Fibroblast of the aortic adventitia (primary cell): ENCODE results near the gene HMX1. TPM values are rescaled to one million over a fixed set of nuclear protein-coding genes. Genes with fewer than 3 reads are reported as not detected.

Source experiments
- DNase-seq: peaks from one replicate; pipeline ENCODE4 v3.0.0-alpha.2; 2010; ENCODE audit warnings: low read depth
- H3K4me3 ChIP-seq: 2 replicates; pipeline ENCODE4 v1.5.1; 2011; ENCODE audit warnings: low read depth, mild to moderate bottlenecking, control low read depth, low read length, moderate library complexity
- CTCF ChIP-seq: IDR thresholded peaks from 2 replicates; pipeline ENCODE4 v1.5.1; 2011; ENCODE audit warnings: mild to moderate bottlenecking, low read length, control low read depth, inconsistent platforms; ENCODE audit not compliant: insufficient read depth
- total RNA-seq: library from RNA; depleted of rRNA; stranded (reverse); fragments of >200 nt; gene quantifications from 2 replicates; pipeline ENCODE4 v1.2.3, GENCODE V29; 2012; ENCODE audit warnings: low replicate concordance

The HMX1 gene
- total RNA-seq, 1 donor: not detected

DNA sequence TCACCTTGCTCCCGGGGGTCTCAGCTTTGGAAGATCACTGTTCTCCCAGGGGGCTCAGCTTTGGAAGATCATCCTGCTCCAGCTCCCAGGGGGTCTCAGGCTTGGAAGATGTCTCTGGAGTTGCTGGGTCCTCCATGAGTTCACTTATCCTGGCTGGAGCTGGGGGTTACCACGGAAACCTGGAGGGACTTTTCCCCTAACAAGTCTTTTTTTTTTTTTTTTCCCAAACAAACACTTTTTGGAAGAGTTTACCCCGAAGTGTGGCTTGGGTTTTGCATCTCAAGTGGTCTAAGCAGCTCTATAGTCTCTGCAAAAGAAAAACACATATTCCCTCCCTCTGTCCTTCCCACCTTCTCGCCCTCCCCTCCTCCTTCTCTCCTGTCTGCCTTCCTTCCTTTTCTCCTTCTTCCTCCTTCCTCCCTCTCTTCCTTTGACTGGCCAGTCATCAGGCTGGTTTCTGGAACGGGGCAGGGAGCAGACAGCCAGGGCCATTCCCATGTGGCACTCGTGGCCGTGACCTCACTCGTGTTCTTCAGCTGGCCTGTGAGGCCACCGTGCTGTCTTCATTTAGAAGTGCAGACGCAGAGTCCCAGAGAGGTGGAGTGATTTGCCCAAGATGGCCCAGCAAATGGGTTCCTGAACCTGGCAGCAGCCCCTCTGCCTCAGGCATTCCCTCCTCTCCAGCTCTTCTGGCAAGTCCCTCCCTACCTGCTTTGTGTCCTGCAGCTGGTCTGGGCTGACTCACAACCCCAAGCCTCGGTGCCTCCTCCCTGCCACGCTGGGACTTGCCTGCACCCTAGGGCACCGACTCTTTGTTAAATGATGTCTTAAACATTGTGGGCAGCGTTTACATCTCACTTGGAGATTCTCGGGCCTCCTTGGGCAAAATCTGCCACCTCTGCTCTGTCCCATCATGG lies 25.9 kb upstream of the HMX1 start:
- no peak for DNase-seq
- no peak overlapping the region for H3K4me3 ChIP-seq
- TF ChIP-seq CTCF: no peak

DNA sequence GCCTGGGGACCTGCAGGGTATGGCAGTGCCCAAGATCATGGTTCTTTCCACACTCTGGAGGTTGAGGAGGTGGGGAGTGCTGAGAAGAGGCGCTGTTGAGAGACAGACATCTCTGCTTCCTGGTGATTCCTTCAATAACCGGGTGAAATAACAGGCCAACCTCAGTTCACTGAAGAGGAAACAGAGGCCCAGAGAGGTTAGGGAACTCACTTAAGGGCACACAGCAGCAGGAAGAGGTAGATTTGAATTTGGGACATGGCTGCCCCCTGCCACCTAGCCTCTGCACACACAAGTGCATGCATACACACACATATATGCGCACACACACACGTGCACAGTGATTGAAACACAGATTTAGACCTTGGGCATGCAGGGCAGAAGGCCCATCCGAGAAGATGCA lies 24.9 kb upstream of the HMX1 start:
- TF ChIP-seq CTCF: no peak
- H3K4me3 ChIP-seq: no peak overlapping the region
- no peak for DNase-seq

DNA sequence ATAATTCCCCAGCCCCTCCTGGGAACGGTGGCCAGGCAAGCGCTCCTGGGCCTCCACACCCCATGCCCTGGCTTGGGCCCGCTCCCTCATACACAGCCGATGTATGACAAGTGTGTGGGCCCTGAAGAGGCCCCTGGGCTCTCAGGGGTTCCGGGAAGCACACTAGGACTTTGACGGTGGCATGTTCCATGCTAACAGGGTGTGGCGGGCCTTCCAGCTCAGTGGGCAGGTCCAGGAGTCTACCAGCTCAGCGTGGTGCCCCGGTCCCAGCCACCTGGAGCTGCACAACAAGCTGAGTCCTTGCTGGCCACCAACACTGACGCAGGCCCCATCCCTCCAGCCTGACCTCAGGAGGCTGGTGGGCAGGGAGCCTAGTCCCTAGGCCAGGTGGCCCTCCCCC lies 24.4 kb upstream of the HMX1 start:
- no peak for TF ChIP-seq CTCF
- no peak for DNase-seq
- H3K4me3 ChIP-seq: no peak overlapping the region

DNA sequence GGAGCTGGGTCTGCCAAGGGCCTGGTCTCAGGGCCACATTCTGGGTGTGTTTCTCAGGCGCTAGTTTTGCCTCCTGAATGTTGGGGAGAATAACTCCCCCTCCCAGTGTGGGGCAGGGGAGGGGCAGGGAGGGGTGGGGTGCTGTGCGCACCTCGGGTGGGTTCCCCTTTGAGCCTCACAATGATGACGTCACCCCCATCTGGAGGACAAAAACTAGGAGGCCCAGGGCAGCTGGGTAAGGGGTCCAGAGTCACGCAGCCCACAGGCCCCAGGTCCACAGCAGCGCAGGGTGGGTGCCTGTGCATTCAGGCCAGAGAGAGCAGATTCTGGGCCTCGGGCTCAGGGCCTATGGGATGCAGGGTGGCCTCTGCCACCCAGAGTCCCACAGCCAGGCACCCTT lies 23.7 kb upstream of the HMX1 start:
- no peak overlapping the region for H3K4me3 ChIP-seq
- no peak for DNase-seq
- TF ChIP-seq CTCF: no peak

DNA sequence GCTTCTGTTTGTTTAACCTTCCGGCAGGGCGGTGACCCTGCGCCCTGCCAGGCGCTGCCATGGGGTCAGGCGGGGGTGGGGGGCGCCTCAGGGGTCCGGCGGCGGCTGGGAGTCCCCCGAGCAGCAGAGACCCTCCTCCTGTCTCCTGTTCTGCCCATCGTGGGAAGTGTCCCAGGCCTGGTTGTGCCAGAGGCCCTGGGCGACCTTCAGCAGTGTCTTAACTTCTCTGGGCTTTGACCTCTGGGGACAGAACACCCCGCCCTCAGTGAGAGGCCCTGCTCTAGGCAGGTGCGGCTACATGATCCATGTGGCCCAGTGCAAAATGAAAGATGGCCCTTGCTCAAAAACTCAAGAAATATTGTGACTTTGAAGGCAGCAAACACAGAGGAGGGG lies 22.8 kb upstream of the HMX1 start:
- H3K4me3 ChIP-seq: no peak overlapping the region
- no peak for TF ChIP-seq CTCF
- no peak for DNase-seq

DNA sequence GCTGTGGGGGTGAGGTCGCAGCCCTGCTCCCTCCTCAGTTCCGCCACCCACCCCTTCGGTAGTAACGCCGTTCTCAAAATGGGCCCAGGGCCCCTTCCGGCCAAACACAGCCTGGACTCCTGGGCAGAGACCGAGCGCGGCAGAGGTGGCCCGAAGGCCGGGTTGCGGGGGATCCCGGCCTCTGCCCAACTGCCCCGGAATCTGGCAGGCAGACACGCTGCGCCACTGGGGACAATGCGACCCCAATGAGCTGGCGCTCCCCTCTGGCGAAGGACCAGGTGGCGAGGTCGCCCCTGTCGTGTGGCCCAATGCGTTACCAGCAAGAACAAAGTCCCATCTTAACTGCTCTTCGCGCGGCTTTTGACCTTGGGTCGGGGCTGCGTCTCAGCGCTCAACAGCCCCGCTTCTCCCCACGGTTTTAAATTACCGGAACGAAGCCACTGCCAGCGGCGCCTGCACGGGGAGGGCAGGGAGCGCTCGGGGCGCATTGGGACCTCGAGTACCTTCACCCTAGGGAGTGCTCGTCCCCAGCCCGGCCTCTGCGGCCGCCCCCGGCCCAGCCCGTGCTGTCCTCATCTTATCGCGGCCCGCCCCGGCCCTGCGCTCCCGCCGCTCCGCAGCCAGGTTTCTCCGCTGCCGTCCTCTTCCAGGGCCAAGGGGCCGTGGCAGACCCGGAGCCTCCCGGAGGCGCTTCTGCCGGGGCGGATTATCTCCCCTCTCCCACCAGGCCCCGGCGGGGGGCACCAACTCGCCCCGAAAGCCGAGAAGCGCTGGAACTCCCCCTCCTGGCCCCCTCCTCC lies 22.2 kb upstream of the HMX1 start:
- no peak overlapping the region for H3K4me3 ChIP-seq
- no peak for TF ChIP-seq CTCF
- DNase-seq: no peak
